Measurements from ENCODE around the gene DNAH14. TPM values are rescaled to one million over a fixed set of nuclear protein-coding genes. Genes with fewer than 3 reads are reported as not detected.
"Not testable (repeated sequence)": the region's sequence is repeated elsewhere in the genome, so short reads cannot be mapped to it uniquely, and the experiment has no call there.

DNAH14 gene
- total and polyA plus RNA-seq, 2 of the 13 experiments (the other 11 are each of a cell fraction or from before 2014, with no cell fraction given), result 4.5 to 27.5 TPM

DNA sequence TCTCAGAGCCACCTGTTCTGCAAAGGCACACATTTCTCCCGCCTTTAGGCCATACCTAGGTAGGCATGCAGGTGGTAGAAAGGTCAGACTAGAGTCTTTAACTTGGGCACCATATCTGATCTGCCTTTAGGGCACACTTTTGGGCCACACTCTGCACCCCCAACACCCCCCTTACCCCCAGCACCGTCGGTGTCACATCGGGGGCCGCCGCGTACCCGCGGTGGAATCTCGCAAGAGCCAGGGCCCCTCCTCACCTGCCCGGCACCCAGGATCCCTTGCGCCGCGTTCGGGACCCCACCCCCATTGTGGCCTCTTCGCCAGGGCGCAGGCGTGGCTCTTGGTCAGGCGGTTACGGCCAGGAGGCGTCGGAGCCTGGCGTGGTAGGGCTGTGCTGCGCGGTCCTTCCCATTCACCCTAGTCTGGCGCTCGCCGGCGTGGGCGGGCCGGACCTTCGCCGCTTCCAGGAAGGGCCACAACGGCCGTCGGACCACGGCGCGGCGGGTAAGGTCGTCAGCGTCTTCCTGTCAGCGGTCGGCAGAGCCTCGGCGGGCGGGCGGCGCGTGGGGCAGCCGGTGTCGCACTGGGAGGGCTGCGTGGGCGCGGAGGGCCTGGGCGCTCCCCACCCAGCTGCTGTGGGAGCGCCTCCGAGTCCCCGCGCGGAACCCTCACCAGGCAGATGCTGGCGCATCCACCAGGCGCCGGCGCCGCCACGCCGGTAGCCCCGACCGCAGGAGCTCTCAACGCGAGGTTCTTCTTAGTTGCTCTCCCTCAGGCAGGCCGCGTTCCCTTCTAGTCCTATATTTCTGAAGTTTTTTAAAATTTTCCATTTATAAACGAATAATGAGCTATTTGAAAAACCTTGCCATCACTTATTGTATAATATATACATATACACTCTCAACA lies at the start of gene DNAH14 (continued):
- TF ChIP-seq, protein P1, sequence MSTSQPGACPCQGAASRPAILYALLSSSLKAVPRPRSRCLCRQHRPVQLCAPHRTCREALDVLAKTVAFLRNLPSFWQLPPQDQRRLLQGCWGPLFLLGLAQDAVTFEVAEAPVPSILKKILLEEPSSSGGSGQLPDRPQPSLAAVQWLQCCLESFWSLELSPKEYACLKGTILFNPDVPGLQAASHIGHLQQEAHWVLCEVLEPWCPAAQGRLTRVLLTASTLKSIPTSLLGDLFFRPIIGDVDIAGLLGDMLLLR (CRISPR knock-in tag; IDR thresholded peaks at IDR 0.05), result peak; percentile 94

- Histone ChIP-seq H3K79me2 (ENCODE audit: insufficient read depth, low read length) (no peaks in the 10 kb centered on the region), H2AFZ (ENCODE audit: low read length) (no peak overlapping the region), H4K20me1 (ENCODE audit: insufficient read depth, low read length) (no peaks in the 10 kb centered on the region), H3K27ac (ENCODE audit: extremely low read length, insufficient read depth, low read length) (no peak overlapping the region), H3K4me1 (ENCODE audit: insufficient read depth, low read length) (peaks cover 30% of the 10 kb centered on the region), H3K9me3 (ENCODE audit: low read length) (peaks cover 10% of the 10 kb centered on the region), H3K4me2 (ENCODE audit: low read depth, low read length) (peak overlapping the region; percentile 60), H3K4me3 (replicated peaks in 1 of 3; ENCODE audit: insufficient read depth in 1 of 3, low read depth in 2 of 3, low read length in 3 of 3) (no peak overlapping the region; a peak in 1 of 6 replicates), H3K36me3 (replicated peaks in 1 of 2; ENCODE audit: control insufficient read depth in 1 of 2, insufficient read depth in 2 of 2, low read length in 2 of 2) (no peaks in the 10 kb centered on the region), H3K27me3 (ENCODE audit: control insufficient read depth in 1 of 2, insufficient read depth in 2 of 2, low read length in 2 of 2) (no peaks in the 10 kb centered on the region), H3K9ac (ENCODE audit: insufficient read depth, low read depth, low read length) (peak overlapping the region; percentile 2; the same call in 1 of the 2 replicates)
- 5% methylated on average over 8 of the region's 8 CpGs for WGBS (ENCODE audit: low lambda C conversion rate)
- CTCF ChIA-PET (ENCODE audit: low intra/inter-chr PET ratio, low total read pairs), result no interaction called here
- POLR2A ChIA-PET, result no interaction called here
- TF ChIP-seq ZNF333 (CRISPR knock-in tag; IDR thresholded peaks at IDR 0.05; ENCODE audit: borderline replicate concordance) (no peak), GABPB1 (CRISPR knock-in tag; IDR thresholded peaks at IDR 0.05) (no peak), ZNF678 (CRISPR knock-in tag; IDR thresholded peaks at IDR 0.05) (no peak), PRDM15 (CRISPR knock-in tag; IDR thresholded peaks at IDR 0.05) (peak; percentile 86), ZBTB38 (CRISPR knock-in tag; IDR thresholded peaks at IDR 0.05) (no peak), NCOR1 (IDR thresholded peaks at IDR 0.05; ENCODE audit: borderline replicate concordance, low read length) (0 out of 2 replicates have a peak, but pooled peaks have one; percentile 17), MEF2D (CRISPR knock-in tag; IDR thresholded peaks at IDR 0.05) (no peak), THAP7 (CRISPR knock-in tag; IDR thresholded peaks at IDR 0.05) (no peak)
- intact Hi-C loops (cut with micrococcal nuclease; ENCODE audit: unreplicated experiment) (no loop called here), in situ Hi-C loops (cut with HindIII; ENCODE audit: extremely low pct_ligation_motif_present, low pct_unique_long_range_greater_than_20kb) (no loop called here)
- BruUV-seq (replicated peaks), result no TSS peak
- ATAC-seq (peak; percentile 79), DNase-seq (ENCODE audit: low spot score) (peak; percentile 13), FAIRE-seq (no peak)
Observed at GRCh38 chr1:224880593-224881307, 48.7 kb upstream of the DNAH14 start.

- DNase-seq (ENCODE audit: low spot score); H3K27me3 ChIP-seq (ENCODE audit: control insufficient read depth in 1 of 2, insufficient read depth in 2 of 2, low read length in 2 of 2); H3K9ac ChIP-seq (ENCODE audit: insufficient read depth, low read depth, low read length); BruUV-seq (replicated peaks); POLR2A ChIA-PET; in situ Hi-C loops (cut with HindIII; ENCODE audit: extremely low pct_ligation_motif_present, low pct_unique_long_range_greater_than_20kb); H3K79me2 ChIP-seq (ENCODE audit: insufficient read depth, low read length); CTCF ChIA-PET (ENCODE audit: low intra/inter-chr PET ratio, low total read pairs); H3K4me3 ChIP-seq (replicated peaks in 1 of 3; ENCODE audit: insufficient read depth in 1 of 3, low read depth in 2 of 3, low read length in 3 of 3); H3K36me3 ChIP-seq (replicated peaks in 1 of 2; ENCODE audit: control insufficient read depth in 1 of 2, insufficient read depth in 2 of 2, low read length in 2 of 2); ATAC-seq; H4K20me1 ChIP-seq (ENCODE audit: insufficient read depth, low read length); H2AFZ ChIP-seq (ENCODE audit: low read length); intact Hi-C loops (cut with micrococcal nuclease; ENCODE audit: unreplicated experiment); H3K27ac ChIP-seq (ENCODE audit: extremely low read length, insufficient read depth, low read length); FAIRE-seq: not testable (repeated sequence)
- Histone ChIP-seq H3K4me1 (ENCODE audit: insufficient read depth, low read length) (peaks cover 30% of the 10 kb centered on the region), H3K9me3 (ENCODE audit: low read length) (peaks cover 13% of the 10 kb centered on the region), H3K4me2 (ENCODE audit: low read depth, low read length) (peak overlapping the region; percentile 60)
- 69% methylated on average over 5 of the region's 5 CpGs for WGBS (ENCODE audit: low lambda C conversion rate)
Observed at GRCh38 chr1:224881308-224881692, 48.2 kb upstream of the DNAH14 start.
